NB4 (cell line): Measurements from ENCODE around the gene FBXO11.

Experiments used
- DNase-seq: peaks from one replicate; pipeline ENCODE4 v3.0.0; 2010; ENCODE audit warnings: low read depth
- H3K4me3 ChIP-seq: one replicate; pipeline ENCODE4 v1.5.1; 2011; ENCODE audit warnings: mild to moderate bottlenecking, low read depth, low read length, moderate library complexity
- CTCF ChIP-seq: IDR thresholded peaks from one replicate; pipeline ENCODE4 v1.5.1; 2012; ENCODE audit warnings: low read depth, low read length
- MAX ChIP-seq: IDR thresholded peaks from 2 replicates; pipeline ENCODE4 v1.6.1; 2011; ENCODE audit warnings: low read depth, low read length
- MYC ChIP-seq: IDR thresholded peaks from 2 replicates; pipeline ENCODE4 v1.6.1; 2011; ENCODE audit warnings: low read depth, low read length
- POLR2A ChIP-seq: IDR thresholded peaks from 2 replicates; pipeline ENCODE4 v1.6.1; 2011; ENCODE audit warnings: mild to moderate bottlenecking; ENCODE audit not compliant: insufficient read length; ENCODE audit errors: extremely low read depth

FBXO11 gene

GRCh38 chr2:47767880-47768609 is 138.3 kb downstream of the FBXO11 start:
- no peak overlapping the region for H3K4me3 ChIP-seq
- TF ChIP-seq MAX (0 out of 2 replicates have a peak, but pooled peaks have one; percentile 12), POLR2A (no peak), MYC (no peak), CTCF (peak; percentile 97)
- DNase-seq, result peak; percentile 69

- TF ChIP-seq POLR2A (no peak), MAX (no peak), MYC (no peak), CTCF (no peak)
- DNase-seq, result no peak
- no peak overlapping the region for H3K4me3 ChIP-seq
These were observed 138.8 kb downstream of the FBXO11 start for GRCh38 chr2:47767497-47767844.

GRCh38 chr2:47751856-47752414 is 154.4 kb downstream of the FBXO11 start:
- H3K4me3 ChIP-seq, result no peak overlapping the region
- TF ChIP-seq MAX, result 0 out of 2 replicates have a peak, but pooled peaks have one; percentile 22
- TF ChIP-seq CTCF, result no peak
- peak; percentile 32 for DNase-seq

- no peak for TF ChIP-seq CTCF
- TF ChIP-seq POLR2A, result no peak
- no peak for TF ChIP-seq MAX
- TF ChIP-seq MYC, result no peak
- DNase-seq, result no peak
- H3K4me3 ChIP-seq, result no peak overlapping the region
These were observed 158.4 kb downstream of the FBXO11 start for GRCh38 chr2:47747878-47748277.

GRCh38 chr2:47744074-47744473 is 162.2 kb downstream of the FBXO11 start:
- TF ChIP-seq MAX, result no peak
- no peak for TF ChIP-seq CTCF
- no peak for TF ChIP-seq POLR2A
- no peak for TF ChIP-seq MYC
- DNase-seq, result no peak
- no peak overlapping the region for H3K4me3 ChIP-seq

GRCh38 chr2:47741637-47742036 is 164.7 kb downstream of the FBXO11 start:
- DNase-seq, result no peak
- H3K4me3 ChIP-seq, result no peak overlapping the region
- TF ChIP-seq POLR2A, result no peak
- no peak for TF ChIP-seq MYC
- no peak for TF ChIP-seq CTCF
- no peak for TF ChIP-seq MAX
